Fibroblast of lung (primary cell): ENCODE measurements around the gene DAGLB. TPM values are rescaled to one million over a fixed set of nuclear protein-coding genes. Genes with fewer than 3 reads are reported as not detected.
"Not testable (repeated sequence)": the region's sequence is repeated elsewhere in the genome, so short reads cannot be mapped to it uniquely, and the experiment has no call there.

Source experiments
- DNase-seq, 2 donors: peaks; one replicate each; pipeline versions ENCODE4 v3.0.0 to v3.0.0-alpha.2; 2010; ENCODE audit warnings: low read depth in 2 of 2
- H2AFZ ChIP-seq: 2 replicates; pipeline ENCODE4 v1.5.1; 2012; ENCODE audit warnings: low read length, control low read depth, inconsistent platforms
- H3K27ac ChIP-seq: 2 replicates; pipeline ENCODE4 v1.5.1; 2011; ENCODE audit warnings: low read length, control low read depth; ENCODE audit not compliant: insufficient read depth
- H3K27me3 ChIP-seq: 2 replicates; pipeline ENCODE4 v1.5.1; 2011; ENCODE audit warnings: mild to moderate bottlenecking, low read length; ENCODE audit not compliant: control insufficient read depth, insufficient read depth
- H3K36me3 ChIP-seq: 2 replicates; pipeline ENCODE4 v1.5.1; 2011; ENCODE audit warnings: low read length; ENCODE audit not compliant: control insufficient read depth, insufficient read depth
- H3K4me1 ChIP-seq: 2 replicates; pipeline ENCODE4 v1.5.1; 2011; ENCODE audit warnings: low read length; ENCODE audit not compliant: control insufficient read depth, insufficient read depth; ENCODE audit errors: extremely low read depth
- H3K4me2 ChIP-seq: 2 replicates; pipeline ENCODE4 v1.5.1; 2011; ENCODE audit warnings: low read length, control low read depth; ENCODE audit not compliant: insufficient read depth; ENCODE audit errors: extremely low read depth
- H3K4me3 ChIP-seq, 4 experiments: fragments of 200-600 bp in 1 of 4; sonication (generic) in 1 of 4; replicated peaks in 1 of 4; 2 replicates each; pipeline ENCODE4 v1.5.1; 2011 to 2016; ENCODE audit warnings: low read length in 4 of 4, low read depth in 3 of 4, mild to moderate bottlenecking in 3 of 4, control low read depth in 2 of 4, inconsistent platforms in 1 of 4, mixed read lengths in 1 of 4; ENCODE audit not compliant: insufficient read depth in 1 of 4; ENCODE audit errors: control extremely low read depth in 1 of 4
- H3K79me2 ChIP-seq: 2 replicates; pipeline ENCODE4 v1.5.1; 2012; ENCODE audit warnings: mild to moderate bottlenecking, low read length, inconsistent platforms; ENCODE audit not compliant: control insufficient read depth, insufficient read depth
- H3K9ac ChIP-seq: 2 replicates; pipeline ENCODE4 v1.5.1; 2011; ENCODE audit warnings: mild to moderate bottlenecking, low read length, control low read depth; ENCODE audit not compliant: insufficient read depth
- H3K9me3 ChIP-seq: 2 replicates; pipeline ENCODE4 v1.5.1; 2012; ENCODE audit warnings: low read depth, low read length; ENCODE audit not compliant: control insufficient read depth, insufficient read depth
- H4K20me1 ChIP-seq: 2 replicates; pipeline ENCODE4 v1.5.1; 2011; ENCODE audit warnings: low read length; ENCODE audit not compliant: control insufficient read depth, insufficient read depth; ENCODE audit errors: extremely low read depth
- CTCF ChIP-seq, 2 donors: IDR thresholded peaks in 1 of 2; conservative IDR thresholded peaks in 1 of 2; 1 replicate in 1 of 2; 2 replicates in 1 of 2; pipeline ENCODE4 v1.5.1; 2011 to 2012; ENCODE audit warnings: low read length in 2 of 2, control low read depth in 1 of 2, inconsistent platforms in 1 of 2, low read depth in 1 of 2, mild to moderate bottlenecking in 1 of 2
- EZH2 ChIP-seq: IDR thresholded peaks from 2 replicates; pipeline ENCODE4 v1.5.1; 2012; ENCODE audit warnings: low read length, control low read depth, mild to moderate bottlenecking; ENCODE audit errors: missing control alignments
- polyA plus RNA-seq, 2 donors: library from polyadenylated mRNA; depleted of rRNA in 1 of 2; stranded (reverse) in 1 of 2; unstranded in 1 of 2; fragments of >200 nt; gene quantifications; 2 replicates each; pipeline ENCODE4 v1.2.1, GENCODE V29; 2011 to 2012; ENCODE audit warnings: missing spikeins in 1 of 2
- total RNA-seq: library from RNA; depleted of rRNA; stranded (reverse); fragments of >200 nt; gene quantifications from 2 replicates; pipeline ENCODE4 v1.2.1, GENCODE V29; 2014

Gene DAGLB
- total and polyA plus RNA-seq, 2 donors (not counting 1 experiment from before 2014, with no cell fraction given): 17.3 to 22.6 TPM

DNA sequence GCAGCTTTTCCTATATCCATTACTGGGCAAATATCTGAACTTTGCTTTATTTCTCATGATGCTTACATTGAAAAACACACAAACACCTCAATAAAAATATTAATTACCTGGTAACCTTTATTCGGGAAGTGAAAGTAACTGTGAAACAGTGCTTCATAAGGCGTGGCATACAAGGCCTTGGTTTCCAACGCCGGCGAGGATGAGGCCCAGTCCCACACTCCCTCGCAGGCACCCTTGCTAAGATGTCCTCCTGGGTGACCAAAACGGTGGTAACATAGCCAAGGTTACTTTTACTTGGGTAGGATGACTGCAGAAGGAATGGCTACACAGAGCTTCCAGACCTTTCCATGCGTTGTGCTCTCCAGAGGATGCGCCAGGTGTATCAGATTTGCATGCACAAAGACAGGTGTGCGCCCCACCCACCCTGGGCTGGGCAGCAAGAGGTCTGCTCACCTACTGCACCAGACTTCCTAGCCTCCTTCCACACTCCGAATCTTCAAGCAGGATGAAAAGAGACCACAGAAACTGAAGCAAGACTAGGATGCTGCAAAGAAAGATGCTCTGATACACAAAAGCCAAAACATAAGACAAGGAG lies 13.3 kb upstream of the DAGLB start:
- H3K36me3 ChIP-seq: peaks cover 18% of the 10 kb centered on the region
- no peak overlapping the region for H3K4me3 ChIP-seq
- H3K27ac ChIP-seq: no peak overlapping the region
- H3K4me2 ChIP-seq: no peak overlapping the region
- DNase-seq: no peak
- H3K79me2 ChIP-seq: peaks cover 6% of the 10 kb centered on the region
- H2AFZ ChIP-seq: no peak overlapping the region
- H3K4me1 ChIP-seq: peaks cover 5% of the 10 kb centered on the region
- peaks cover 2% of the 10 kb centered on the region for H4K20me1 ChIP-seq
- no peak overlapping the region for H3K9ac ChIP-seq
- TF ChIP-seq EZH2: no peak
- no peak for TF ChIP-seq CTCF (conservative IDR thresholded peaks at IDR 0.05 in 1 of 2, IDR thresholded peaks at IDR 0.05 in 1 of 2; ENCODE audit: low read depth in 1 of 2, low read length in 2 of 2)
- H3K9me3 ChIP-seq: no peaks in the 10 kb centered on the region
- no peaks in the 10 kb centered on the region for H3K27me3 ChIP-seq

GRCh38 chr7:6460303-6460702 lies 12.5 kb upstream of the DAGLB start:
- Histone ChIP-seq H3K27ac (no peak overlapping the region), H3K9me3 (no peaks in the 10 kb centered on the region), H2AFZ (no peak overlapping the region), H3K36me3 (peaks cover 13% of the 10 kb centered on the region), H3K27me3 (no peaks in the 10 kb centered on the region), H4K20me1 (peaks cover 2% of the 10 kb centered on the region), H3K4me3 (no peak overlapping the region), H3K9ac (no peak overlapping the region), H3K79me2 (no peaks in the 10 kb centered on the region), H3K4me1 (peaks cover 5% of the 10 kb centered on the region), H3K4me2 (no peak overlapping the region)
- DNase-seq: no peak
- TF ChIP-seq CTCF (conservative IDR thresholded peaks at IDR 0.05 in 1 of 2, IDR thresholded peaks at IDR 0.05 in 1 of 2; ENCODE audit: low read depth in 1 of 2, low read length in 2 of 2) (no peak), EZH2 (no peak)

GRCh38 chr7:6458676-6459075 lies 10.9 kb upstream of the DAGLB start:
- not testable (repeated sequence) for H3K9me3 ChIP-seq, H3K4me1 ChIP-seq, H3K79me2 ChIP-seq, DNase-seq, H3K4me2 ChIP-seq, H3K27ac ChIP-seq, H4K20me1 ChIP-seq, H3K9ac ChIP-seq, H3K27me3 ChIP-seq, H2AFZ ChIP-seq, H3K4me3 ChIP-seq
- peaks cover 13% of the 10 kb centered on the region for H3K36me3 ChIP-seq
